Left ventricle myocardium inferior (tissue), 1 donor: ENCODE data around the gene TAC4. TPM values are rescaled to one million over a fixed set of nuclear protein-coding genes. Genes with fewer than 3 reads are reported as not detected.

ENCODE experiments used
- DNase-seq: peaks from one replicate; pipeline ENCODE4 v3.0.0-alpha.2; 2020
- H3K27ac ChIP-seq: fragments of 200-600 bp; replicated peaks from 2 replicates; pipeline ENCODE4 v1.8.0; 2021
- H3K27me3 ChIP-seq: fragments of 200-600 bp; 2 replicates; pipeline ENCODE4 v1.8.0; 2021; ENCODE audit warnings: low read depth
- H3K36me3 ChIP-seq: fragments of 200-600 bp; 2 replicates; pipeline ENCODE4 v1.8.0; 2021
- H3K4me1 ChIP-seq: fragments of 200-600 bp; 2 replicates; pipeline ENCODE4 v1.8.0; 2021
- H3K4me3 ChIP-seq: fragments of 200-600 bp; 2 replicates; pipeline ENCODE4 v1.8.0; 2021; ENCODE audit warnings: mild to moderate bottlenecking, moderate library complexity
- H3K9me3 ChIP-seq: fragments of 200-600 bp; replicated peaks from 2 replicates; pipeline ENCODE4 v1.8.0; 2021
- intact Hi-C: fragments of 100-400 bp; cut with micrococcal nuclease; formaldehyde crosslinking; loops from one replicate; pipeline ENCODE4 v1.11.0; 2022
- total RNA-seq: library from RNA; stranded (reverse); fragmentation: NEBNext Ultra II Directional; extraction: Animal tissue kit (Norgen Biotek cat#: 25700); gene quantifications from one replicate; pipeline ENCODE4 v1.2.1, GENCODE V29; 2021
- TF ChIP-seq, protein P1 (sequence below): fragments of 200-600 bp; IDR thresholded peaks from 2 replicates; pipeline ENCODE4 v1.8.0; 2021; ENCODE audit warnings: antibody characterized with exemption, mild to moderate bottlenecking, borderline replicate concordance
- donor health status: DM: no; HTN: yes; CAD: no; lungs with severe emphysema.

The TAC4 gene
- total RNA-seq, 1 donor from 2014 or later = 0.44 TPM

DNA sequence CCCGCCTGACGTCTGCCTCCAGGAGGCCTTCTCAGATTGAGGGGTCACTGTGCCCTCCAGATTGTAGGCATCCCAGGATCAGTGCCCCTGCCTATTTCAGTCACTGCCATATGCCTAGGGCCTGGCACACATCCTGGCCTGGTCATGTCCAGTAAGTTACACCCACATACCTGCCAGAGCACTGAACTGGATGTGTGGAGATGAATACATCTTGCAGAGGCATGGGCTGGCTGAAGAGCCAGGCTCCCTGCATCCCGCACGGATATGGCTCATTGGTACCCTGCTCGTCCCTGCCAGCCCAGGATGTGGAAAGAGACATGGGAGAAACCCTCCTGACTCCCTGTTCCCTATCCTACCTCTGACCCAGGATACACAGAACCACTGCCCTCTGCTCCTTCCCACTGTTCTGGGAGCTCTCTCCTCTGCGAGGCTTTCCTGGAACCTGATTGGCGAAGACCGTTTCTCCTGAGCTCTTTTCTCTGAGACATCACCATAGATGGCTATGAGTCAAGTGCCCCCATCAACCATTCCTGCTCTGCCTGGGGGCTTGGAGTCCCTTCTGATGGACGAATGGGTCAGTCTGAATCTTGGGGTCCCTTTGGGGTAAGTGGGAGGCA is 40.0 kb upstream of the TAC4 start:
- intact Hi-C loops = no loop called here
- H3K9me3 ChIP-seq = no peaks in the 10 kb centered on the region
- no peak for DNase-seq
- H3K4me1 ChIP-seq = peaks cover 10% of the 10 kb centered on the region
- no peak overlapping the region for H3K4me3 ChIP-seq
- H3K27me3 ChIP-seq = peaks cover 98% of the 10 kb centered on the region
- H3K36me3 ChIP-seq = no peaks in the 10 kb centered on the region
- no peak overlapping the region for H3K27ac ChIP-seq
- TF ChIP-seq, protein P1, sequence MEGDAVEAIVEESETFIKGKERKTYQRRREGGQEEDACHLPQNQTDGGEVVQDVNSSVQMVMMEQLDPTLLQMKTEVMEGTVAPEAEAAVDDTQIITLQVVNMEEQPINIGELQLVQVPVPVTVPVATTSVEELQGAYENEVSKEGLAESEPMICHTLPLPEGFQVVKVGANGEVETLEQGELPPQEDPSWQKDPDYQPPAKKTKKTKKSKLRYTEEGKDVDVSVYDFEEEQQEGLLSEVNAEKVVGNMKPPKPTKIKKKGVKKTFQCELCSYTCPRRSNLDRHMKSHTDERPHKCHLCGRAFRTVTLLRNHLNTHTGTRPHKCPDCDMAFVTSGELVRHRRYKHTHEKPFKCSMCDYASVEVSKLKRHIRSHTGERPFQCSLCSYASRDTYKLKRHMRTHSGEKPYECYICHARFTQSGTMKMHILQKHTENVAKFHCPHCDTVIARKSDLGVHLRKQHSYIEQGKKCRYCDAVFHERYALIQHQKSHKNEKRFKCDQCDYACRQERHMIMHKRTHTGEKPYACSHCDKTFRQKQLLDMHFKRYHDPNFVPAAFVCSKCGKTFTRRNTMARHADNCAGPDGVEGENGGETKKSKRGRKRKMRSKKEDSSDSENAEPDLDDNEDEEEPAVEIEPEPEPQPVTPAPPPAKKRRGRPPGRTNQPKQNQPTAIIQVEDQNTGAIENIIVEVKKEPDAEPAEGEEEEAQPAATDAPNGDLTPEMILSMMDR = no peak

DNA sequence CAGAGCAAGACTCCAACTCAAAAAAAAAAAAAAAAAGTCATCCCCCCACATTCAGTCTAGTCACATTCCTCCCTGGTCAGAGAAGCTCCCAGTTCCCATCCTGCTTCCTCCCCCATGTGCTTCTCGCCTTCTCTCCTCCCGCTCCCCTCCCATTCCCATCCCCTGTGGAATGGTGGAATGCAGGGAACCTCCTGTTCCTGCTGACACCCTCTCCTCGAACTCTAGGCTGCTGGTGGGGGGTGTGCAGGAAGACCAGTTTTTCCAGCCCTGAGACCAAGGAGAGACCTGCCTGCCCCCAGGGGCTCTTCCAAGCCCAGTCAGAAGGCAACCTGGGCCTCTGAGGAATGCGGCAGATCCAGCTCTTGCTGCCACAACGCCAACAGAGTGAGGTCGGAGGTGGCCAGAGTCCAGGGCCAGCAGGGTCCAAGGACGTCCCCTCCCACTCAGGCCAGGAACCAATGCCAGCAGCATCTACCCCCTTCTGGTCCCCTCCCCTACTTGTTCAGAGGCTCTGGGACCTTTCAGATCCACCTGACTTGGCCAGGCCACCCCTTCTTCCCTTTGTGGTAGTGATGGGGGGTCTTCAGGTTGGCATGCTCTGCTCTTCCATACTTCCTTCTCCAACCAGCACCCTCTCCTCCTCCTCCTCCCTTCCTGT is 39.3 kb upstream of the TAC4 start:
- intact Hi-C loops = no loop called here
- Histone ChIP-seq H3K27ac (no peak overlapping the region), H3K4me1 (peaks cover 10% of the 10 kb centered on the region), H3K4me3 (no peak overlapping the region), H3K27me3 (peaks cover 98% of the 10 kb centered on the region), H3K9me3 (no peaks in the 10 kb centered on the region), H3K36me3 (no peaks in the 10 kb centered on the region)
- TF ChIP-seq, protein P1 = no peak
- no peak for DNase-seq

DNA sequence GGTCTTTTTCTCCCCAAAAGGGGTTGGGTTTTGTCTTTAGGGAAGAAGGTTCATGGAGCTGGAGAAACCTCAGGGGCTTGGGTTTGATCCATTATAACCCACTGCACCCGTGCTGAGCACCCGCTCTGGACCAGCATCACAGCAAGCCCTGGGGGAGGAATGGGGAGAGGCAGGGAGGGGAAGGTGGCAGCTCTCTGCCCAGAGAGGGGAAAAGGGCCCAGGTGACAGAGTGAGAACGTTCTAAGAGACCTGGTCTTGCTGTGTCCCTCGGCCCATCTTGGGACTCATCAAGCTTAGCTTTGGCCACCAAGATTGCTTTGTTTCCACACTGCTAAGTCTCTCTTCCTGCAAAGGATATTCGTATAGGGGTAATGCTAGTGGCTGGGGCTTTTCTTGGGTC is 38.2 kb upstream of the TAC4 start:
- intact Hi-C loops = no loop called here

DNA sequence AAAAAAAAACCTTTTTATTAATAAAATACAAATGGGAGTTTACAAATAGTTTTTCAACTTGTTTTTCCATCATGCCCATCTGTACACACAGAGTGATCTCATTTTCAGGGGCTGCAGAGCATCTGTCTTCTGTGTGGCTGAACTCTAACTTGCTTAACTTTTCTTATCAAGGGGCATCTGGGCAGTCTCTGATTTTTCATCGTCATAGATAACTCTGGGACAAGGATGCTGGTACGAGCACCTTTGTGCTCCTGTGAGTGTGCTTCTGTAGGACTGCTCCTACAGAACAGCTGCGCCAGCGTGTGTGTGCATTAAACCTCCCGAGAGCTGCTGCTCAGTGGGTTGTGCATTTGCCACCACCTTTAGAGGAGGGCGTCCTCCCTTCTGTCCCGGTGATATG is 34.6 kb upstream of the TAC4 start:
- H3K9me3 ChIP-seq = no peaks in the 10 kb centered on the region
- TF ChIP-seq, protein P1 = no peak
- no peak overlapping the region for H3K27ac ChIP-seq
- no peak overlapping the region for H3K4me3 ChIP-seq
- intact Hi-C loops = no loop called here
- peaks cover 98% of the 10 kb centered on the region for H3K27me3 ChIP-seq
- no peaks in the 10 kb centered on the region for H3K36me3 ChIP-seq
- no peak for DNase-seq
- peaks cover 7% of the 10 kb centered on the region for H3K4me1 ChIP-seq

More for the DNA sequence above, 38.2 kb upstream of the TAC4 start:
- Histone ChIP-seq H3K9me3 (no peaks in the 10 kb centered on the region), H3K27me3 (peaks cover 98% of the 10 kb centered on the region), H3K4me3 (no peak overlapping the region), H3K27ac (no peak overlapping the region), H3K4me1 (peaks cover 10% of the 10 kb centered on the region), H3K36me3 (no peaks in the 10 kb centered on the region)
- DNase-seq = no peak
- TF ChIP-seq, protein P1 = no peak

DNA sequence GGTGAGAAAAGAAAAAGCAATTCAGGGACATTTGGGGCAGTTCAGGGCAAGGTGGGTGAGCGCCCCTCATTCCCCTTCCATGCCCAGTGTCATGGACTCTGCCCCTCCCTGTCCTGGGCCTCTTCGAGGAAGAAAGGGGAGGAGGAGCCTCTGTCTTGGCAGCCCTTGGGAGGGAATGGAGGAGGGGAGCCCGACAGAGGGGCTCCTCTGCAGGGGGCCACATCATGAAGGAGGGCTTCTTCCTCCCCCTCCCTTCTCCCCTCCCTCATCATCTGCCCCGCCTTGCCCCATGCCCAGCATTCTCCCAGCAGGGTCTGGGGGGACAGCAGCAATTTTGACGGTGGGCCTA is 33.2 kb upstream of the TAC4 start:
- Histone ChIP-seq H3K4me1 (peaks cover 7% of the 10 kb centered on the region), H3K27me3 (peaks cover 91% of the 10 kb centered on the region), H3K27ac (no peak overlapping the region), H3K9me3 (no peaks in the 10 kb centered on the region), H3K36me3 (no peaks in the 10 kb centered on the region), H3K4me3 (no peak overlapping the region)
- intact Hi-C loops = no loop called here
- no peak for DNase-seq
- TF ChIP-seq, protein P1 = no peak
